Measurements from ENCODE around the gene MAML3. TPM values are rescaled to one million over a fixed set of nuclear protein-coding genes. Genes with fewer than 3 reads are reported as not detected.

MAML3 gene
- total RNA-seq, 1 donor = 4.4 TPM

DNA sequence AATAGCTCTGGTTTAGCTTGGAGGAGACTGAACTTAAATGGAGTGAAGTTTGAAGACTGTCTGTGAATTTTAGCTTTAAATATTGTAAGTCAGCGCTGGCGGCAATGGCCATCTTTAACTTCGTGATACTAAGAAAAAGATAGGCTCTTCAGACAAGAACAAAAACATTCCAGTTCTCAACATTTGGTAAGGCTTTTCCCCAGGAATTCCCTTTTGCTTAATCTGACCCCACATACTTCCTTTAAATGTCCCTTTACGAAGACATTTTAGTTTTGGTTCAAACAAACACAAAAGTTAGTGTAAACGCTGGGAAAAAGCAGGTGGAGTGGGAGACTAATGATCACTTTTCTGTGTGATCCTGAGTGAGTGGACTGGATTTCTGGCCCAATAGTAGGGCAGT, 106.2 kb downstream of the MAML3 start:
- Histone ChIP-seq H3K4me1 (ENCODE audit: insufficient read depth, low read length) (peaks cover 47% of the 10 kb centered on the region), H3K9me3 (ENCODE audit: low read depth, low read length) (no peaks in the 10 kb centered on the region)

DNA sequence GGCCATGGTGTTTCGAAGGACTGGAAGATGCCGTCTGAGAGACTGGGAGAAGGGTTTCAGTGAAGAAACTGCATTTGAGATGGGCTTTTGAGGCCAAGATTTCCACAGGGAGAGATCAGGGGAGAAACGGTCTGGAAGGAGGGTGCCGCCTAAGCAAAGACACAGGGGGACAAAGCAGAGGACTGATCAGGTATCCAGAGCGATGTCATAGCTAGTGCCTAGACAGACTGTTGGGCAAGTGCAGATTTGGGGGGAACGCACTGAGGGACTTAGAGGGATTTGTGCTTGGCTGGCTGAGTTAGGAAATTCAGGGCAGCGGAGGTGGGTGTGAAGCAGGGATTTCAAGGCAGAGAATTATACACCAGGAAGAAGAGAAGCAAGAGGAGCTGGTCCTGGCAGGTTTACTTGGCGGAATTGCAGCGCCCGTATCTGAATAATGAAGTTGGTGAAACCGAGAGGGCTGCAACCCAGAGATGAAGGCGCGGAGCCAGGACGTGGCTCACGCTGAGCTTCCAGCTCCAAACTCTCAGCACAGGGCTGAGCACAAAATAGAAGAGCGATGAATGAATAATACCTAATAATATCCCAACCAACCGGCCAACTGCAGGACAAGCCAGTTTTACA, 106.9 kb downstream of the MAML3 start:
- Histone ChIP-seq H3K9me3 (ENCODE audit: low read depth, low read length) (no peaks in the 10 kb centered on the region), H3K4me1 (ENCODE audit: insufficient read depth, low read length) (peaks cover 53% of the 10 kb centered on the region)

More for the DNA sequence above, 106.2 kb downstream of the MAML3 start:
- Histone ChIP-seq H3K4me3 (ENCODE audit: low read length) (no peak overlapping the region), H3K27me3 (ENCODE audit: insufficient read depth, low read length) (no peaks in the 10 kb centered on the region)

DNA sequence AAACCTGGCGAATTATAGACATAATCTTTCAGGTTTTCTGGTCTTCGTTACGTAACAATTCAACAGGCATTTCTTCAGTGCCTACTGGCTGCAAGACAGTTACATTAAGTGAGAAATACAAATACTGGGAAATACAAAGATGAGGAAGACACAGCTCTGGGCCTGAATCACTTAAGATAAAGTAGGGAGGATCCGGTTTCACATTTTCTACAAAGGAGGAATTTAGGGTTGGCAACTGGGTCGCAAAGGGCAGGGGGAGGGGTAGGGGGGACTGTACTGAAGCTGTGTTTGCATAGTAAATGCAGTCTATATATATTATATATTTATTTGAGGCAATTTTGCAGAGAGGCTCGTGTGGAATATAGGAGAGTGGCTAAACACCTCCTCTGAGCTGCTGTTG, 107.4 kb downstream of the MAML3 start:
- peaks cover 53% of the 10 kb centered on the region for H3K4me1 ChIP-seq (ENCODE audit: insufficient read depth, low read length)

More for the DNA sequence above, 106.9 kb downstream of the MAML3 start:
- H3K27me3 ChIP-seq (ENCODE audit: insufficient read depth, low read length) = no peaks in the 10 kb centered on the region
- H3K4me3 ChIP-seq (ENCODE audit: low read length) = no peak overlapping the region

DNA sequence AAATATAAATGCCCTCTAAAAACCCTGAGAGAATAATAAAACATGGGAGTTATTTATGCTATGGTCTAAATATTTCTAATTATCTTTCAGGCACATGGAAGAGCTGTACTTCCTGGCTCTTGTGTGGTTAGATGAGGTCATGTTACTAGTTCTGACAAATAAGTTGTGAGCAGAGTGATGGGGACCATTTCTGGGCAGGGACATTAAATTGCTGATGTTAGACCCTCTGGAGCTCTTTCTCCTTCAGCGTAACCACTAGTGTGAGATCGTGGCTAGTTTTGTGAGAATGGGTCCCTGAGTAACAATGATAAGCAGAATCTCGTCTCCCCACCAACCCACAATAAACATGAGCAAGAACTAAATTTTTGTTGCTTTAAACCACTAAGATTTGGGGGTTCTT, 108.0 kb downstream of the MAML3 start:
- no peaks in the 10 kb centered on the region for H3K27me3 ChIP-seq (ENCODE audit: insufficient read depth, low read length)
- peaks cover 53% of the 10 kb centered on the region for H3K4me1 ChIP-seq (ENCODE audit: insufficient read depth, low read length)
- H3K4me3 ChIP-seq (ENCODE audit: low read length) = no peak overlapping the region
- H3K9me3 ChIP-seq (ENCODE audit: low read depth, low read length) = no peaks in the 10 kb centered on the region

More for the DNA sequence above, 107.4 kb downstream of the MAML3 start:
- Histone ChIP-seq H3K9me3 (ENCODE audit: low read depth, low read length) (no peaks in the 10 kb centered on the region), H3K27me3 (ENCODE audit: insufficient read depth, low read length) (no peaks in the 10 kb centered on the region), H3K4me3 (ENCODE audit: low read length) (no peak overlapping the region)

DNA sequence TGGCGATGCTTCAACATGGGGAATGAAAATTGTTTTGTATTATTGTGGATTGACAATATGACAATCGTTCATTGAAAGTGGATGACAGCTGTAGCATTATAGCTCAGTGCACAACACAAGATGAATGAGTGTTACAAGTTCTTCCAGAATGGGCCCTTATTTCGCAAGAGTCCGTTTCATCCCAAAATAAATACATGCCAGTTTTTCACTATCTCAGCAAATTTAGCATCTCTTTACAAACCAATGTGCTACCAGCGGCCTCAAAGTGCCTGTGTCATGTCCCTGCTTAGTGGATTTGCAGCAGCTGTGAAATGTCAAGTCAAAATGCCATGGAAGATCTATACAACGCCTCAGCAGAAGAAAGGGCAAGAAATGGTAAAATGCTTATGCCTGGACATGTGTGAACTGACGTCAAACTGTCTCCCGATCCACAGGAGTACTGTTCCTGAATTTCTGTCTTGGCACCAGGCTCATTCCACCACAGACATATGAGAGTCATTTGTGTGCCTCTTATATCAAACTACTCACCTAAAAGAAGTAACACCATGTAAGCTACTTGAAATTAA, 109.6 kb downstream of the MAML3 start:
- H3K4me3 ChIP-seq (ENCODE audit: low read length) = no peak overlapping the region
- no peaks in the 10 kb centered on the region for H3K9me3 ChIP-seq (ENCODE audit: low read depth, low read length)
- no peaks in the 10 kb centered on the region for H3K27me3 ChIP-seq (ENCODE audit: insufficient read depth, low read length)
- H3K4me1 ChIP-seq (ENCODE audit: insufficient read depth, low read length) = peaks cover 41% of the 10 kb centered on the region

DNA sequence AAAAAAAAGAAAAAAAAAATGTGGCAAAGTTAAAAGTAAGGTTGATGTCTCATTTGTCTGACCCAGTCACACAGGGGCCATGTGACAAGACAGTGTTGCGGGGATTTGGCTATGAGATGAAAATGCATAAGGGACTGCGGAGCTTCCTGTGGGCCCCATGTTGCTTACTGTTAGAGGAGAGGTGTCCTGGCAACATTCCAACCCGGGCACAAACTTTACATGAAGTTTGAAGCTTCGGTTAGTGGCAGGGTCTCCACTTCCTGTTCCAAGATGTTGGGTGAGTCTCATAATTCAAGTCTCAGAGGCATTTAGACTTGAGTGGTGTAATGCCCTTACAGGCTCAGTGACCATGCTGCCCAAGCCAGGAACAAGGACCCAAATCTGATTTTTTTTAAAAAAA, 111.3 kb downstream of the MAML3 start:
- Histone ChIP-seq H3K4me1 (ENCODE audit: insufficient read depth, low read length) (peaks cover 38% of the 10 kb centered on the region), H3K9me3 (ENCODE audit: low read depth, low read length) (no peaks in the 10 kb centered on the region), H3K4me3 (ENCODE audit: low read length) (no peak overlapping the region), H3K27me3 (ENCODE audit: insufficient read depth, low read length) (no peaks in the 10 kb centered on the region)

DNA sequence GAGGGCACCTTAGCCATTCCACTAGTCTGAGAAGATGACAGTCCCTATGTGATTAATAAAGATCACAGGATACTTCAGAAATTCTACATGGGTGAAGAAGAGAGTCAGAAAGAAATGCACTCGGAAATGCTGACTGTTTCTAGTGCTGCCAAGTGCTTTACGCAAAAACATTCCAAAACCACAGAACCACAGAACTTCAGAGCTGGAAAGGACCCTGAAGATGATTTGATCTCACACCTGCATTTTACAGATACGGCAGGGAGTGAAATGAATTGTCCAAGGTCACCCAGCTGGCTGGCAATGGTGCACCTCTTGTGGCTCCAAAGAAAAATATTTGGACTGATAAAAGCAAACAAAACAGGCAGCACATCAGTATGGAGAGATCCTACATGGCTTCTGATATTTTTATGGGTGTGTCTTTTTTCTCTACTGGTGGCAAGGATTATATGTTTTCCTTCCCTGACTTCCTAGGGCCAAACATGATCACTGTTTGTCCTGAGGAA, 115.9 kb downstream of the MAML3 start:
- Histone ChIP-seq H3K27me3 (ENCODE audit: insufficient read depth, low read length) (no peaks in the 10 kb centered on the region), H3K9me3 (ENCODE audit: low read depth, low read length) (no peaks in the 10 kb centered on the region)

DNA sequence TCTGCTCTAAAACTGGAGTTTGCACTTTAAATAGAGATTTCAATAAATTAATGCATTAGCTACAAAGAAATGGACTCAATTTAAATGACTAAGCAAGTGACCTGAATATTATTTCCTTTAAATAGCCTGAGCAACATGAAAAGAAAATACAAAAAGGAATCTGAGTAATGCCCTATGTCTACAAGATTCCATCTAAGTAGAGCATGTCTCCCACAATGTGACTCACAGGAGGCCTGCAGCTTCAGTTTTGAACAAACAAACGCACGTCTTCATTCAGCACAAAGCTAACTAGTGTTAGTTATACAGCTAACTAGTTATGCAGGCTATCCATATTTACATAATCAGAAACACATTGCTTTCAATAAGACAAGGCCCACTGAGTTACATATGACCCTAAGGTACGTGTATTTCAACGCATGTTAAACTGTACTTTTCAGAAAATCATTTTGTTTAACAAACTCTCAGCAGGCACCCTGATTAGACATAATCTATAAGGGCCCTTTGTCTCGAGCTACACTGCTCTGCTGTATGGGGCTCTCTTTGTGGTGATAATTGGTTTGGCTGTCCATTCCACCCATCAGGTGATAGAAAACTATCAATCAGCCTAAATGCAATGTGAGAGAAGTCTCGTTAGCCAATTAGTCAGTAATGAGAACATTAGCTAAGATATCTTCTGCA, 116.5 kb downstream of the MAML3 start:
- Histone ChIP-seq H3K4me3 (ENCODE audit: low read length) (no peak overlapping the region), H3K4me1 (ENCODE audit: insufficient read depth, low read length) (peaks cover 19% of the 10 kb centered on the region), H3K9me3 (ENCODE audit: low read depth, low read length) (no peaks in the 10 kb centered on the region), H3K27me3 (ENCODE audit: insufficient read depth, low read length) (no peaks in the 10 kb centered on the region)

More for the DNA sequence above, 115.9 kb downstream of the MAML3 start:
- Histone ChIP-seq H3K4me1 (ENCODE audit: insufficient read depth, low read length) (peaks cover 22% of the 10 kb centered on the region), H3K4me3 (ENCODE audit: low read length) (no peak overlapping the region)

DNA sequence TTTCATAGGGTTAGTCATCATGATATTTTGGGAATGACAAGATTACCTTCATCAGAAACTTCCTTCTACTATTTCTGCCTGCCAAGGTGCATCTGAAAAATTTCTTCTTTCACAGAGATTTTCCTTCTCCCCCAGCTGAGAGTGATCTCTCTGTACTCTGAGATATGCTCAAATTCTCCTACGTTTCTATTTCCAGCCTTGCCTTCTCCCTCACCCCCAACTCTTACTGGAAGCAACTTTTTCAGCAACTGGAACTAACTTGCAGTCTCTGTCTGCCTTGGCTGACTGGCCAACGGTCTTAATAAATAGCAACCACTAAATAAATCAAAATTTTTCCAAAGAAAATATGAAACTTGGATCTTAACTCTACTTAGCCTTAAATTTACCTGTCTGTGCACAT, 122.3 kb downstream of the MAML3 start:
- Histone ChIP-seq H3K27me3 (ENCODE audit: insufficient read depth, low read length) (no peaks in the 10 kb centered on the region), H3K4me1 (ENCODE audit: insufficient read depth, low read length) (peaks cover 7% of the 10 kb centered on the region), H3K4me3 (ENCODE audit: low read length) (no peak overlapping the region), H3K9me3 (ENCODE audit: low read depth, low read length) (no peaks in the 10 kb centered on the region)

DNA sequence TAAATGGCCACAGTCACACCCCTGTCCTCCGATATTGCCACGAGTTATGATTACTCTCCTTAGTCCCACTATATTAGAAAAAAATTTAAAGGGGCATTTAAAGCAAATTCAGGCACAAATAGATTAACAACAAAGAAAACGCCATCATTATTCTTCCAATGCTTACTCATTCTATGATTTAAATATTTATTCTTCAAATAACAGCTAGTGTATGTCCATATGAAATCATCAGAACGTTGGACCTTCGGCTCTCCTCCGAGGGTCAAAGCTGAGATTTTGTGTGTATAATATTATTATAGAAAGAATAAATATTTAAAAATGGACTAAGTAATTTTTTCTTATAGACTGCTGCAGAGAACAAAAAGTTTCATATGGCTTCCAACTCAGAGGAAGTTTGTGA, 122.9 kb downstream of the MAML3 start:
- Histone ChIP-seq H3K4me3 (ENCODE audit: low read length) (no peak overlapping the region), H3K27me3 (ENCODE audit: insufficient read depth, low read length) (no peaks in the 10 kb centered on the region), H3K9me3 (ENCODE audit: low read depth, low read length) (no peaks in the 10 kb centered on the region), H3K4me1 (ENCODE audit: insufficient read depth, low read length) (peaks cover 7% of the 10 kb centered on the region)

DNA sequence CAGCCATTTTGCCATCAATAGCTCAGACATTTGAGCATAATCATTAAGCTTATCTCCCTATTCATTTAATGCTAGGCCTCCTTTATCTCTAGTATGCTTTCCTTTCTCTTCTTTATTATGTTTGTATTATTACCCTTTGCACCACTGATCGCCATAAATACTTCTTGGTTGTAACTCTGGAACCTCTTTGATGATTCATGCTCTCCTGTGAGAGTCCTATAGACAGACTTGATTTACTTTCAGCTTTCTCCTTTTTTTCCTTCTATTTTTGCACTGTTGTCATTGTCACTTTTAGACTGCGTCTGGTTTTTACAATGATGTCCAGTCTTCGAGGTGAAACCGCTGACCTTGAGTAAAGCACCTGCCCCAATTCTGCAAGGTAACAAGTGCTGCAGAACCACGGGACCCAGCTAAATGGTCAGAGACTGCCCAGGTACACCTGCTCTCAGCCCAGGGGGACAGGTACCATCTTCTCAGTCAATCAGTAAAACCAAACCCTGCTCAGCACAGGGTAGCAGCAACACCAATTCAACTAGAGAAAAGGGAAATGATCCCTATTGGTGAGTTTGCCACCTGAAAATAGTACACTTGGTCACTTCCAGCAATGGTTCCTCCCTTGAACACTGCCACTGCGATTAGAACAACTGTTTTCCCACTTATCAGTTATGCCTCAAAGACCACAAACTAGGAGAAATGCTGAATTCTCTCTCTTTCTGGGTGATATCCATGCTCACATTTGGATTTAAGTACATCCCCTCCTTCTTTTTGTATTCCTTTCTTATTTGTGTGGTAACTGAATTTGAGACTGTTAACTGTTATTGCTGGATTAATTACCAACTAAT, 125.1 kb downstream of the MAML3 start:
- H3K9me3 ChIP-seq (ENCODE audit: low read depth, low read length) = no peaks in the 10 kb centered on the region
- H3K27me3 ChIP-seq (ENCODE audit: insufficient read depth, low read length) = no peaks in the 10 kb centered on the region
- H3K4me3 ChIP-seq (ENCODE audit: low read length) = no peak overlapping the region
- peaks cover 7% of the 10 kb centered on the region for H3K4me1 ChIP-seq (ENCODE audit: insufficient read depth, low read length)

DNA sequence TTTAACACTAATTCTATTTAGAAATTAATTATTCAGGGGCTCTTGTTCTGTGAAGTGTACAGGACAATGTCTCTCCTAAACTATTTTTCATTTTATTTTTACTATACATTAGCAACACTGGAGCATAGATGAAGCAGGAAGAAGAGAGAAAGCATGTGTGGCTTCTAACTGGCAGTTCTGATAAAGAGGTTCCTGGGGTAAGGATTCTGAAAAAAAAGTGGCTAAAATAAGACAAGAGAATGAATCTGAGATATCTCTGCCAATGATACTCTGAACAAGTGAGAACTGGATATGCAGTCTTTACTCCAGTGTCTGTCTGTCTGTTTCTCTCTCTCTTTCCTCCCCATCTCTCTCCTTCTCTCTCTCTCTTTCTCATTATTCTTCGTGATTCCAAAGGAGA, 125.9 kb downstream of the MAML3 start:
- Histone ChIP-seq H3K9me3 (ENCODE audit: low read depth, low read length) (no peaks in the 10 kb centered on the region), H3K4me3 (ENCODE audit: low read length) (no peak overlapping the region), H3K27me3 (ENCODE audit: insufficient read depth, low read length) (no peaks in the 10 kb centered on the region), H3K4me1 (ENCODE audit: insufficient read depth, low read length) (peaks cover 7% of the 10 kb centered on the region)

DNA sequence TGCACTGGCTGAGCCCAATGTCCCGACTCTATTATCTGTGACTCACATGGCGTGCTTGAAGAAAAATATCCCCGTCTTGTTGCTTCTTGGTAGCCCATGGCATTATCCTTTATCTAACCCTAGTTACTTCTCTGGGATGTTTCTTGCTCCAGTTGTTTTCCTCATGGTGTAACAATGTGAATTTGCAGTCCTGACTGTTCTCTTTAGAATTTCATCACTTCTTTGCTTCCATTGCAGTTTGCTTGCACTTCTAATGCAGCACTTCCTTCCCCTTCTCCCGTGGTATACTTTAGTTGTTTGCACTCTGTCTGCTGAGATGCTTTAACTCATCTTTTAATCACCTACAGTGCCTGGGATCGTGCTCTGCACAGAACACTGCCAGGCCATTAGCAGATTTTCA, 126.9 kb downstream of the MAML3 start:
- peaks cover 7% of the 10 kb centered on the region for H3K4me1 ChIP-seq (ENCODE audit: insufficient read depth, low read length)
- H3K27me3 ChIP-seq (ENCODE audit: insufficient read depth, low read length) = no peaks in the 10 kb centered on the region
- H3K4me3 ChIP-seq (ENCODE audit: low read length) = no peak overlapping the region
- H3K9me3 ChIP-seq (ENCODE audit: low read depth, low read length) = no peaks in the 10 kb centered on the region

DNA sequence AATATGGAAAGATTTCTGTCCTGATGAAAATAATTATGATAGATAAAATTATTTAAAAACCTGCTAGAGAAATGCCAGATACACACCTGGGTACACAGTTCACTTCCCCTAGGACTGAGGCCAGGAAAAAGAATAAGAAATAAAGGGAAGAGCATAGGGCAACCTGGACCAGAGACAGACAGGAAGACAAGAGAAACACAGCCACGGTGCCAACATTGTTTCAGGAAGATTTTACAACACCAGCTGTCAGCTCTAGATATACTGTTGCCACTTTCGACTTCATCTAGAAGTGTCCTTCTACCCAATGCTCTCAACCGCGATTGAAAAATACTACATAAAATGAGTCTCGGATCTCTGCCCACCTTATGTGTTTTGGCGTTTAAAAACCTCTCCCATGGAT, 128.5 kb downstream of the MAML3 start:
- peaks cover 7% of the 10 kb centered on the region for H3K4me1 ChIP-seq (ENCODE audit: insufficient read depth, low read length)
- no peaks in the 10 kb centered on the region for H3K27me3 ChIP-seq (ENCODE audit: insufficient read depth, low read length)
- H3K9me3 ChIP-seq (ENCODE audit: low read depth, low read length) = no peaks in the 10 kb centered on the region
- H3K4me3 ChIP-seq (ENCODE audit: low read length) = no peak overlapping the region

All from mononuclear cell (primary cell).